Activated CD4-positive, alpha-beta T cell treated with anti-CD3 and anti-CD28 coated beads, Interleukin-2, Interleukin-4, amounts not matched to agents 100 ng/mL and 50 ng/mL, durations not matched to agents 16 hours and 8 hours (primary cell): ENCODE measurements around the gene QSOX2.

Source experiments
- DNase-seq: peaks from one replicate; pipeline ENCODE4 v3.0.0-alpha.2; 2020; ENCODE audit warnings: low spot score

The QSOX2 gene

GRCh38 chr9:136190656-136191055 is 55.0 kb downstream of the QSOX2 start:
- DNase-seq, result no peak

DNA sequence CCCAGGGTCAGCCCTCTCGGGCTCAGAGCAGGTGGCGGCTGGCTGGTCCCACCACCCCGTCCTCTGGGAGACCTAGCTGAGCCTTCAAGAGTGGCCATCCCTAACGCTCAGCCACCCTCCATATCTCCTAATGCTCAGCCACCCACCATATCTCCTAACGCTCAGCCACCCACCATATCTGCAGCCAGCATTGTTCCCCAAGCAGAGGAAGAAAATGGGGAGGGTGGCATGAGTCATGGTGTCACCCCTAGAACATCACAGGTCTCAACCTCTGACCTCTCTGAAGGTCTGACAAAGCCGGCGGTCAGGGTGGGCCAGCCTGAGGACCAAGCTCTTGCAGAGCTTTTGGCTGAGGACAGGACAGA is 55.4 kb downstream of the QSOX2 start:
- DNase-seq, result no peak

DNA sequence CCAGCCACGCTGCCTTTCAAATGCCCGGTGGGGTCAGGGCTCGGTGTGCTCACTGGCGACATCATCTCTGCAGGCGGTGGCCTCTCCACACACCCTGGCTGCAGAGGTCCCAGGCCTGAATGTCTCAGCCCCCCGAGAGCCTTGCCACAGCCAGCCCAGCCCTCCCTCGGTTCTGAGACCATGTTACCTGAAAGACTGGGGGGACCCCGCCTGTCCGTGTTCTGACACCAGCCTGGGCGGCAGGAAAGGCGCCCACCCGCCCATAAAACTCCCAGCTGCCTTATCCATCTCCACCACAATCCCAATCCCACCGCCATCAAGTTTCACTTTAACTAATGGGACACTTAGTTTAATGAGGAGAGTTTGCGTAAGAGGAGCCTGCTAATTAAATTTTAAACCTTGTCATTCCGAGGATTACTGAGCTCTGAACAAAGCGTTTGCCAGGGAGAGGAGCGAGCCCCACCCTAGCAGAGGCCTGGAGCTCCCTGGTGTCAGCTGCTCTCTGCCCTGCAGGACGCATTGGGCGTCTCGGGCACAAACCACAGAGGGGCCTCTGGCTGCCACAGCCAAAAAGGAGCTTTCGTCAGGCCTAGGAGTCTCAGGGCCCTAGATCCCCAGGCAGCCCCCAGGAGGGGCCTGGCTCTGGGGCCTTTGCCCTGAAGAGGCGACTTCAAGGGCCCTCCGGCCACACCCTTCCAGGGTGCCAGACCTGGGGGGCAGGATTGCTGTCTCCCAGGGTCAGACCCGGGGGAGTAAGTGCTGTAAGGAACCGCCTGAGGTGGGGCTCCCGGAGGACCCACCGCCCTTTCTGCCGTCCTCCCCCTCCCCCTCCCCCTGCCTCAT is 56.0 kb downstream of the QSOX2 start:
- DNase-seq, result no peak

GRCh38 chr9:136187683-136188586 is 57.7 kb downstream of the QSOX2 start:
- DNase-seq, result no peak

GRCh38 chr9:136187197-136187596 is 58.4 kb downstream of the QSOX2 start:
- no peak for DNase-seq

DNA sequence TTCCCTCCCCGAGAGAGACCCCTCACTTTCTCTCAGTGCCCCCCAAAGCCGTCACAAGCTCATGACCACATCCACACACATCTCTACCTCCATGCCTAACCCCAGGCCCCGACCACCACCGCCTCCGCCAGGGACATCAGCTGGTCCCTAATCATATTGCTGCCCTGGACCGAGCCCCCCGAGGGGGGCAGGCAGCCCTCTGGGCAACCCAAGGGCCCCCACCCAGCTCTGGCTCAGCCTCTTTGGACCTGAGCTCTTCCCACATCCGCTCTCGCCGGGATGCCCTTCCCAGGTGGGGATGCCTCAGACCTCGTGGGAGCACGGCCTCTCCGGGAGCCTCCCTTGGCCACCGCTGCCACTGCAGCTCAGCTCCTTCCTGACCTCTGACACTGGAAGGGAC is 59.2 kb downstream of the QSOX2 start:
- DNase-seq, result no peak

DNA sequence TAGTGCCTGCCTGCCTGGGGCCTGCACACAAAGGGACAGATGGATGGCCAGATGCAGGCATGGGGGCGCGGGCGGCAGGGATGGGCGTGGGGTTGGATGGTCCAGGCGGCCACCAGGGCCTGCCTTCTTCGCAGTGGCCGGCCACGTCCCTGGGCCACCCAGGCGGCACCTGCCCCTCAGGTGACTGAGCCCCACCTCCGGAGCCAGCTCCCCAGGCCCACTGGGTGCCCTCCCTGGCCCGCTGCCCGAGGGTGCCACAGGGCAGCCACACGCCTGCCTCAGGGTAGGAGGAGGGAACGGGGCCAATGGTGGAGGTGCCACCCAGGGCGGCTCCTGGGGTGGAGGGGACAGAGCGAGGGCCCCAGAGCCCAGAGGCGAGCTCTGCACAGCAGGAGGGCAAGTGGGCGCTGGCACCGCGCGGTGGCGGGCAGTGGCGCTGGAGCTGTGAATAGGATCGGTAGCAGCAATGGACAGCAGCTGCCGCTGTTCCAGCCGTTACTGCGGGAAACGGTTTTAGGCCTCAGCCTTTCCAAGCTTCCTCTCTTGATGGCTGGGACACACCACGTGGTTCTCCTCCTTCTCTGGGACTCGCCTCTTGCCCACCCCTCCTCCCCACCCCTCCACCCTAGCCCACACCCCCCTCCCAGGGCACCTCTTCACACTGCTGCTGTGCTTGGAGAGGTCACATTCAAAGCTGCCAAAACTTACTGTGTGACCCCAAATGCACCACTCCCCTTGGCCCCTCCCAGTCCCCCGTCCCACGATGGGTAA is 59.8 kb downstream of the QSOX2 start:
- DNase-seq, result no peak

GRCh38 chr9:136185066-136185465 is 60.5 kb downstream of the QSOX2 start:
- no peak for DNase-seq

GRCh38 chr9:136182850-136183422 is 62.7 kb downstream of the QSOX2 start:
- no peak for DNase-seq

DNA sequence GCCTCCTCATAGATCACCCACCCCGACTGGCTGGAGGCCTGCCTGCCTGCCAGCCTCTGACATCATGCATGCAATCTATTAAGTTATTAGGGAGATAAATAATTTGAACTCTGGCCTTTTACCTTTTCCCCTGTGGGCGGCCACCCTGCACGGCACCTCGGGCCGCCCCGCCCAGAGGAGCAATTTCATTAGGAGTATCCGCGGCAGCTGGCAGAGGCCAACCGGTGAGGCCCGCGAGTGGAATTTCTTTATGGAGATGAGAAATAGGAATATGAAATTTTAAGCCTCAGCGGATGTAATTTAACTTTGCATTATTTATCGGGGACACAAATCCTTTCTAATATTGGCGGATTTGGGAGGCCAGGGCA is 63.2 kb downstream of the QSOX2 start:
- DNase-seq, result no peak

DNA sequence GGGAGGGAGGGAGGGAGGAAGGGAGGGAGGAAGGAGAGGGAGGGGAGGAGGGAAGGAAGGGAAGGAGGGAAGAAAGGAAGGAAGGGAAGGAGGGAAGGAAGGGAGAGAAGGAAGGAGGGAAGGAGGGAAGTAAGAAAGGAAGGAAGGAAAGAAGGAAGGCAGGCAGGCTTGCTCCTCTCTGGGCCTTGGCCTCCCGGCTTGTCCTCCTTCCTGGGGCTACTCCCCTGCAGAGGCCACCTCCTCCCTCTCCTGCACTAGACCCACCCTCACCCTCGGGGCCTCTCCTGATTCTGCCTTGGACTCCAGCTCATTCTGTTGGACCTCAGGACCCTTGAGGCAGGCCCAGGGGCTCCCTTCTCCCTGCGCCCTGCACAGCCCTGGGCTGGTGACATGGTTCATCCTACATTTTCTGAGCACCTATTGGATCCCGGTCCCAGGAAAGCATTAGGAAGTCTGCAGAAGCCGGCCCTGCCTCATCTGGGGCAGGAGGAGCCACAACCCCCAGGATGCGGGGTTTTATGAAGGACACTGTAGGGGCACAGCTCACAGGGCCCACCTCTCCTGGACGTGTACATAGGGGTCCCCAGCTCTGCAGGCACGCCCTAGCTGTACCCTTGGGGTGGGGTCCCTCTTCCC is 63.7 kb downstream of the QSOX2 start:
- no peak for DNase-seq

DNA sequence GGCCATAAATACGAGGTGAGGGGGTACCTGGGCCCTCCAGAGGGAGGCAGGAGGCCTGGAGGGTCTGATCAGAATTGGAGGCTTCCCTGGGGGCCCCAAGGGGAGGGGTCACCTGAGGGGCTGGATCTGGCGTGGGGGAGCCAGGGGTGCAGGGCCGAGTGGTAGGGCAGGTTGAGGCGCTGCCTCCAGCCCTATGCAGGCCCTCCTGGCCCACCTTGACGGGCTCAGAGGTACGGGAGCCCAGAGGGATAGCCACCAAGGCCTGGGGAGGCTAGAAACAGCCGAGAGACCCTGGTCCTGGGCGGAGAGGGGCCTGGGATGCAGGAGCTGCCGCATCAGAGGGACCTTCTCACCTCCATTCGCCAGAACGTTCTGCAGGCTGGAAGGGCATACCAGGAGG is 65.0 kb downstream of the QSOX2 start:
- no peak for DNase-seq

DNA sequence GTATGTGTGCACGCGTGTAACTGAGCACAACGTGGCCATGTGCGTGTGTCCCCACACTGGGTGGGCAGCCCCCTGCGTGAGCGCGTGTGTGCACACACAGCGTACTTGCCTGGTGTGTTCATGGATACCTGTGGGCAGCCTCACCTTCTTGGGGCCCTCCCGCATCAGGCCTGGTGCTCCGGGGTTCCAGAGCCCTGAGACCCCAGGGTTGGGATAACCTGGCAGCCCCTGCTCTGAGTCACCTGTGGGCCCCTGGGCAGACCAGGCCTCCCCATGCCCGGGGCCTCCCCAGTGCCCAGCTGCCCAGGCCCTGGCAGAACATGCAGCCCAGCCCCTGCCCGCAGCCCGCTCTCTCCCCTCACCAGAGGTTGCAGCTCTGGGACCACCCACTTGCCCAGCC is 65.9 kb downstream of the QSOX2 start:
- no peak for DNase-seq

GRCh38 chr9:136179101-136179616 is 66.5 kb downstream of the QSOX2 start:
- DNase-seq, result no peak

DNA sequence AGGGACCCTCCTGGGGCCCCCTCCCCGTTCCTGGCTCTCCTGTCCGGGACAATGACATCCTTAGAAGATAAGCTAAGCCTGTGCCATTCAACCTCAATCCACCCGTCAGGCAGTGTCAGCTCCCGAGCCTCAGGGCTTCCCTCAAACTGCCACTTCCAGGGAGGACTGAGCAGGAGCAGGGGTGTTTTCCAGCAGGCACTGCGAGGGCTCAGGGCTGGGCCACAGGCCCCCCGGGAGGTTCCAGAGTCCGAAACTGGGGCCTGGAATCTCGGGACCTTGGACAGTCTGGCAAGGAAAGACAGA is 66.9 kb downstream of the QSOX2 start:
- DNase-seq, result no peak

DNA sequence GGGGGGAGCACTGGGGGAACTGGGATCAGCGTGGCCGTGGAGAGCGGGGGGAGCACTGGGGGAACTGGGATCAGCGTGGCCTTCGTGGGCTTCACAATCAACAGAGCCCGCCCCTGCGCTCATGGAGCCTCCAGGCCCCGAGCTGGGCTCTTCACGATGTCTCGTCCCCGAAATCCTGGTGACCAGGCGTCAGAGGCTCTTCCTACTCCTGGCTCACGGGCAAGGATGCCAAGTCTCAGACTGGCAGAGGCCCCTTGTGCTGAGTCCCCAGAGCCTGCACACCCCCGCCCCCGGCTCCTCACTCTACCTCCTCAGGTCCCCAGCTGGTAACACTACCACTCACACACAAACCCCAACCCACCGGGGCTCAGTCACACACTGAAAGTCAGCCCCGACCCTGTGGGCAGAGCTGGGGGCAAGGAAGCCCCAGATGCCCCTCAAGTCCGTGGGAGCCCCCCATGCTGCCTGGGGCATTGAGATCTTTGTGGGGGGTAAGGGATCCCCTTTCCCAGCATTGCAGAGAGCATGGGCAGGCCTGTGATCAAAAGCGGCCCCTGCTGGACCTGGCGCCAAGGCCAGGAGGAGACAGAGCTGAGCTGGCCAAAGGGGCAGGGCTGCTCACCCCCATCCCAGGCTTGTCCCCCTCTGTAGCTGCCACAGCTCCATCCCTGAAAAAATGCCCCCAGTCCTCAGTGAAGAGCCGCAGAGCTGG is 67.4 kb downstream of the QSOX2 start:
- no peak for DNase-seq

GRCh38 chr9:136177224-136177623 is 68.4 kb downstream of the QSOX2 start:
- no peak for DNase-seq

DNA sequence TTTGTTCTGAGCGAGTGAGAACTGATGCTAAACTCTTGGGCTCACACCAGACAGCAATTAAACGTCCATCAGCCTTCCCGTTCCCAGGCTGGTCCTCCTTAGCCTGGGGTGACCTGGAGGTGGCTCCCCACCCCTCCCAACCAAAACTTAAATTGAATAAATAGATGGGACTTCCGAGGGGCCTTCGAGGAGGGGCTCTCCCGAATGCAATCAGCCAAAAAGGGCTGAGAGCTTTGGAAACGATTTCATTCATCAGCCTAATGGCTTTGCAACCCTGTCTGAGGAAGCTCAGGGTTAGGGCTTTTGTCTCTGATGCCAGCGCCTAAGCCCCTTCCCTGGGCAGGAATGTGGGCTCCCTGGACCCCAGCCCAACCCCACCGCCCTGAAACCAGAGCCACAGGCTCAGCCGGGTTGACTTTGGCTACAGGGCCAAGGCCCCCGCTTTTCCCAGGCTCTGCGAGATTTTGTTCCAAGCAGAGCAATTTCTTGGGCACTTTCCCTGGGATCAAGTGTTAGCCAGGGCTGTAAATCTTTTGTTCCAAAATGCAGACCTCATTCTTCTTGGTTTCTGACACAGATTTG is 69.9 kb downstream of the QSOX2 start:
- DNase-seq, result no peak

- DNase-seq, result no peak
Observed at GRCh38 chr9:136174779-136175615, 70.6 kb downstream of the QSOX2 start.
